Tibial nerve (tissue), 4 donors: ENCODE data around the gene BACE2.

Experiments
- CTCF ChIP-seq, 5 experiments: fragments of 200-600 bp in 3 of 5; fragments of 450-650 bp in 2 of 5; sonication (generic) in 3 of 5; IDR thresholded peaks; one replicate each; pipeline ENCODE4 v1.5.1; 2016 to 2019; ENCODE audit warnings: antibody characterized with exemption in 5 of 5, mild to moderate bottlenecking in 3 of 5, moderate library complexity in 2 of 5
- EP300 ChIP-seq, 2 donors: sonication (generic); formaldehyde crosslinking; IDR thresholded peaks; one replicate each; pipeline ENCODE4 v1.6.1; 2017; ENCODE audit warnings: antibody characterized with exemption in 2 of 2, mild to moderate bottlenecking in 1 of 2

- TF ChIP-seq CTCF (IDR thresholded peaks at IDR 0.05) = no peak
- no peak for TF ChIP-seq EP300 (IDR thresholded peaks at IDR 0.05)
Observed at GRCh38 chr21:41161428-41161827, 6.5 kb upstream of the BACE2 start.
